ENCODE measurements around the gene PPP2CA. TPM values are rescaled to one million over a fixed set of nuclear protein-coding genes. Genes with fewer than 3 reads are reported as not detected.

PPP2CA gene
- total and polyA plus RNA-seq, 2 of the 13 experiments (the other 11 are each of a cell fraction or from before 2014, with no cell fraction given): 82.4 to 171 TPM

DNA sequence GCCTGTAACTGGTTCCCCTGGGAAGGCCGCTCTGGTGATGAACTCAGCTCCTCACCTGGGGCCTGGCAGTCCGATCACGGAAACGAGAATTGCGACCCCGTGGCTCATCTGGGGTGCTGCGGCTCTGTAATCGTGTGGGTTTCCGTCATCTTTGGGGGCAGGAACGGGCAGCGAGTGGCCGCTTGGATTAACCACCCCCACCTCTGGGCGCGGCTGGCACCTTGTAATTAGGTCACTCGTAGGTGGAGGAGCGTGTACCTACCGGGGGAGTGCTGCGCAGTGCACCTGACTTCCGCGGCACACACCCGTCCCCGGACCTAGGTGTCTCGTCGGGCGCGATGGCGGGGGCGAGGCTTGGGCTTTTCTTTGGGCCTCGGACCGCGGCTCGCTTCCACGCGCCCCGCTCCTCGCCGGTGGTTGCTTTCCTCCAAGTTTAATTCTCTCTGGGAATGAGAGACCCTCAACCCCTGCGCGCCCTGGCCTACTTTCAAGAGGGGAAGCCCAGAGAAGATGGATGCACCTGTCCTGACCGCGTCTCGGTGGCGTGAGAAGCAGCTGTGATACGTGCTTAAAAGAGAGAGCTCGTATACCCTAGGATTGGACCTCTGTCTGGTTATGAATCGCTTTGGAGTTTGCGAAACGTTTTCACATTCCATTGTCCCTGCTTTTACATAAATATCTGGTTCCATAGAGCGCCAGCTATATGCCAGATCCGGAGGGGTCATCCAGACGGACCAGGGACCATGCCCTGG, 744 bp upstream of the PPP2CA start (continued):
- TF ChIP-seq FOXP1 (IDR thresholded peaks at IDR 0.05) (no peak), FOXP1 (CRISPR knock-in tag; IDR thresholded peaks at IDR 0.05) (no peak), TSC22D2 (CRISPR knock-in tag; IDR thresholded peaks at IDR 0.05; ENCODE audit: borderline replicate concordance) (no peak), FOSL1 (CRISPR knock-in tag; IDR thresholded peaks at IDR 0.05; ENCODE audit: borderline replicate concordance) (no peak), HOXA7 (CRISPR knock-in tag; IDR thresholded peaks at IDR 0.05) (no peak), ZNF619 (CRISPR knock-in tag; IDR thresholded peaks at IDR 0.05) (peak; percentile 45; the same call in 1 of the 2 replicates), SATB2 (CRISPR knock-in tag; IDR thresholded peaks at IDR 0.05) (no peak), ZIK1 (CRISPR knock-in tag; IDR thresholded peaks at IDR 0.05; ENCODE audit: borderline replicate concordance, low read depth) (no peak; the same call in 1 of the 2 replicates), NONO (IDR thresholded peaks at IDR 0.05) (no peak), NONO (CRISPR knock-in tag; conservative IDR thresholded peaks at IDR 0.05) (no peak), MYNN (CRISPR knock-in tag; IDR thresholded peaks at IDR 0.05; ENCODE audit: low read depth) (0 out of 2 replicates have a peak, but pooled peaks have one; percentile 44), ZNF260 (CRISPR knock-in tag; IDR thresholded peaks at IDR 0.05; ENCODE audit: borderline replicate concordance, low read depth) (no peak), ARID2 (CRISPR knock-in tag; IDR thresholded peaks at IDR 0.05; ENCODE audit: borderline replicate concordance) (0 out of 2 replicates have a peak, but pooled peaks have one; percentile 19), RAD21 (CRISPR knock-in tag; IDR thresholded peaks at IDR 0.05) (no peak), ZNF546 (CRISPR knock-in tag; conservative IDR thresholded peaks at IDR 0.05) (no peak), POGZ (CRISPR knock-in tag; IDR thresholded peaks at IDR 0.05) (no peak), ZNF3 (CRISPR knock-in tag; IDR thresholded peaks at IDR 0.05) (no peak), ZNF329 (CRISPR knock-in tag; IDR thresholded peaks at IDR 0.05; ENCODE audit: low read depth) (peak; percentile 11; the same call in 1 of the 2 replicates), AGO2 (optimal IDR thresholded peaks at IDR 0.05; ENCODE audit: low read depth, low read length) (no peak), ZNF136 (CRISPR knock-in tag; IDR thresholded peaks at IDR 0.05; ENCODE audit: low read depth) (no peak; the same call in 1 of the 2 replicates), ZNF816 (CRISPR knock-in tag; IDR thresholded peaks at IDR 0.05; ENCODE audit: borderline replicate concordance) (no peak), ZNF460 (CRISPR knock-in tag; IDR thresholded peaks at IDR 0.05; ENCODE audit: borderline replicate concordance) (no peak), ZNF34 (CRISPR knock-in tag; IDR thresholded peaks at IDR 0.05; ENCODE audit: borderline replicate concordance) (0 out of 2 replicates have a peak, but pooled peaks have one; percentile 43), ZNF20 (CRISPR knock-in tag; IDR thresholded peaks at IDR 0.05) (no peak)
- TF ChIP-seq, protein P1, sequence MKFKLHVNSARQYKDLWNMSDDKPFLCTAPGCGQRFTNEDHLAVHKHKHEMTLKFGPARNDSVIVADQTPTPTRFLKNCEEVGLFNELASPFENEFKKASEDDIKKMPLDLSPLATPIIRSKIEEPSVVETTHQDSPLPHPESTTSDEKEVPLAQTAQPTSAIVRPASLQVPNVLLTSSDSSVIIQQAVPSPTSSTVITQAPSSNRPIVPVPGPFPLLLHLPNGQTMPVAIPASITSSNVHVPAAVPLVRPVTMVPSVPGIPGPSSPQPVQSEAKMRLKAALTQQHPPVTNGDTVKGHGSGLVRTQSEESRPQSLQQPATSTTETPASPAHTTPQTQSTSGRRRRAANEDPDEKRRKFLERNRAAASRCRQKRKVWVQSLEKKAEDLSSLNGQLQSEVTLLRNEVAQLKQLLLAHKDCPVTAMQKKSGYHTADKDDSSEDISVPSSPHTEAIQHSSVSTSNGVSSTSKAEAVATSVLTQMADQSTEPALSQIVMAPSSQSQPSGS (CRISPR knock-in tag; IDR thresholded peaks at IDR 0.05): no peak
- TF ChIP-seq, protein P2, sequence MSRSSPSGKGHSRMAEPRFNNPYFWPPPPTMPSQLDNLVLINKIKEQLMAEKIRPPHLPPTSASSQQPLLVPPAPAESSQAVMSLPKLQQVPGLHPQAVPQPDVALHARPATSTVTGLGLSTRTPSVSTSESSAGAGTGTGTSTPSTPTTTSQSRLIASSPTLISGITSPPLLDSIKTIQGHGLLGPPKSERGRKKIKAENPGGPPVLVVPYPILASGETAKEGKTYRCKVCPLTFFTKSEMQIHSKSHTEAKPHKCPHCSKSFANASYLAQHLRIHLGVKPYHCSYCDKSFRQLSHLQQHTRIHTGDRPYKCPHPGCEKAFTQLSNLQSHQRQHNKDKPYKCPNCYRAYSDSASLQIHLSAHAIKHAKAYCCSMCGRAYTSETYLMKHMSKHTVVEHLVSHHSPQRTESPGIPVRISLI (CRISPR knock-in tag; IDR thresholded peaks at IDR 0.05; ENCODE audit: borderline replicate concordance): no peak
- TF ChIP-seq, protein P3, sequence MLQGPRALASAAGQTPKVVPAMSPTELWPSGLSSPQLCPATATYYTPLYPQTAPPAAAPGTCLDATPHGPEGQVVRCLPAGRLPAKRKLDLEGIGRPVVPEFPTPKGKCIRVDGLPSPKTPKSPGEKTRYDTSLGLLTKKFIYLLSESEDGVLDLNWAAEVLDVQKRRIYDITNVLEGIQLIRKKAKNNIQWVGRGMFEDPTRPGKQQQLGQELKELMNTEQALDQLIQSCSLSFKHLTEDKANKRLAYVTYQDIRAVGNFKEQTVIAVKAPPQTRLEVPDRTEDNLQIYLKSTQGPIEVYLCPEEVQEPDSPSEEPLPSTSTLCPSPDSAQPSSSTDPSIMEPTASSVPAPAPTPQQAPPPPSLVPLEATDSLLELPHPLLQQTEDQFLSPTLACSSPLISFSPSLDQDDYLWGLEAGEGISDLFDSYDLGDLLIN (CRISPR knock-in tag; IDR thresholded peaks at IDR 0.05; ENCODE audit: borderline replicate concordance): no peak
- TF ChIP-seq, protein P4, sequence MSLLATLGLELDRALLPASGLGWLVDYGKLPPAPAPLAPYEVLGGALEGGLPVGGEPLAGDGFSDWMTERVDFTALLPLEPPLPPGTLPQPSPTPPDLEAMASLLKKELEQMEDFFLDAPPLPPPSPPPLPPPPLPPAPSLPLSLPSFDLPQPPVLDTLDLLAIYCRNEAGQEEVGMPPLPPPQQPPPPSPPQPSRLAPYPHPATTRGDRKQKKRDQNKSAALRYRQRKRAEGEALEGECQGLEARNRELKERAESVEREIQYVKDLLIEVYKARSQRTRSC (CRISPR knock-in tag; IDR thresholded peaks at IDR 0.05; ENCODE audit: low read depth): no peak

Data from HepG2 (cell line).